HG03108 (cell line): ENCODE measurements around the gene LDLRAD2.
A peak's percentile ranks its signal among the peaks of the same experiment; 100 is the strongest.
"Not testable (repeated sequence)": the region's sequence is repeated elsewhere in the genome, so short reads cannot be mapped to it uniquely, and the experiment has no call there.

Experiments used
- ATAC-seq: cut with Tn5 transposase; IDR thresholded peaks from one replicate; pipeline ENCODE4 v1.9.1; 2021; ENCODE audit warnings: moderate library complexity; ENCODE audit not compliant: unreplicated experiment

Gene LDLRAD2

DNA sequence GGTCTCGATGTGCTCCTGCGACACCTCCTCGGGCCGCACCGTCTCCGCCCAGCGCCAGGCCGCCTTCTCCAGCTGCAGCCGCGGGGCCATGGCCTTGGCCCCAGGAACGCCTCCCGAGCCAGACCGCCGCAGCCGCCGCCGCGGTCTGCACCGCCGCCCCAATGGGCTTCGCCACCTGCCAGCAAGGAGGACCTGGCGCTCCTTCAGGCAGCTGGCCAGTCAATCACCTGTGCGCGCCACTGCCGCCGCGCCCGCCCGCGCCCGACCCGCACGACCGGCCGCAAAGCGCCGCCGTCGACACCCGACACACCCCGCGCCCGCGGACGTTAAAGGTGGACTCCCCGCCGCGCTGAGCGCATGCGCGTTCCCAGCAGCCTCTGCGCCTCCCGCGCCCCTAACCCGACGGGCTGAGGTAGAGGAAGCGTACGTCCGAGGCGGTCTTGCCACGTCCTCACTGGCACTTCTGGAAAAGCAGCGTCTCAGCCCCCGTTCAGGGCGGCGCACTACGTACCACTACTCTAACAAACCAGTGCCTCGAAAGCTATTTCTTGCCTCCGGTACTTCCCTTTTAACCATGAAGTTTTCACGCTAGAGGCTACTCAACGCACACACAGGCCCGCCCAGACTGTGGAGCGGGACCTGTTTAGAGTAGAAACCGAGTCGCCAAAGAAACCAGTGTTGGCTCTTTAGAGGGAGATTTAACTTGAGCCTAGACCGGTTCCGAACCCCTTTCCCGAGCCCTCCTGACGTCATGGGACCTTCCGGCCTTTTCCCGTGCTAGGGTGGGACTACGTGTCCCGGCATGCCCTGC lies 29.0 kb upstream of the LDLRAD2 start, which contains the start of gene USP48:
USP48 (minus strand) TSS at position 282 of the 811 bp plus-strand sequence; CDS start at position 90, 192 bp downstream.
- peak; percentile 59 for ATAC-seq

- no peak for ATAC-seq
Observed at GRCh38 chr1:21783679-21784603, 28.1 kb upstream of the LDLRAD2 start.

GRCh38 chr1:21785764-21786163 lies 26.3 kb upstream of the LDLRAD2 start:
- not testable (repeated sequence) for ATAC-seq

DNA sequence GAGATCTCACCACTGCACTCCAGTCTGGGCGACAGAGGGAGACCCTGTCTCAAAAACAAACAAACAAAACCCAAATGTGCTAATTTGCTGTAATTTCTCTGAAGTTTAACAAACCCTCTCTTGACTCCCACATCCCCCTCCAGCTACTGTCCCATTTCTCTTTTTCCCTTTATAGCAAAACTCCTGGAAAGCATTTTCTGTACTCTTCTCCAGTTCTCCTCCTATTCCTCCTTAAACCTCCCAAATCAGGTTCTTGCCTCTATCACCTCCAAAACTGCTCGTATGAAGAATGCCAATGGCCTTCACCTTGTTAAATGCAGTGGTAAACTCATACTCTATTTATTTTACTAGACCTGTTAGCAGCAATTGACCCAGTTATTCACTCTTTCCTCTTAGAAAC lies 25.4 kb upstream of the LDLRAD2 start:
- ATAC-seq = no peak

DNA sequence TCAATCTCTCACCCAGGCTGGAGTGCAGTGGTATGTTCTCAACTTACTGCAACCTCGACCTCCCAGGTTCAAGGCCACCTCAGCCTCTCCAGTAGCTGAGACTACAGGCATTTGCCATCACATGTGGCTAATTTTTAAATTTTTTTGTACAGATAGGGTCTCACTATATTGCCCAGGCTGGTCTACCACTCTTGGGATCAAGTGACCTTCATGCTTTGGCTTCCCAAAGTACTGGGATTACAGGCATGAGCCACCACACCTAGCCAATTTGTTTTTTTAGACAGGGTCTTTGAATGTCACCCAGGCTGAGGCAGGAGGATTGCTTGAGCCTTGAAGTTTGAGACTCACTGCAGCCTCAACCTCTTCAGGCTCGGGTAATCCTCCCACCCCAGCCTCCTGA lies 19.0 kb upstream of the LDLRAD2 start:
- no peak for ATAC-seq

DNA sequence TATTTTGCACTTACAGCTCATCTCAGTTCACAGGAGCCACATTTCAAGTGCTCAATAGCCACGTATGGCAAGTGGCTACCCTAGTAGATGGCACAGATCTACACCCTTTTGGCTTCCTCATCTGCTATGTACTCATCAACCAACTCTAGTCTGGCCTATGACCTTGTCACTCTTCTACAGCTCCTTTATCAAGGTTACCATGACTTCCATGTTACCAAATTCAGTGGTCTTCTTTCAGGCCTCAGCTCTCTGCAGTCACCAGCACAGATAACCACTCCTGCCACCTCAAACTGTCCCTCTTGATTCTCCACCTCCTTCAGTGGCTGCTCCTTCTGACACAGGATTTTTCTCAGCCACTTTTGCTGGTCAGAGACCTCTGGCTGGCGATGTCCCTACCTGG lies 17.4 kb upstream of the LDLRAD2 start:
- ATAC-seq = no peak

GRCh38 chr1:21795075-21795474 lies 17.0 kb upstream of the LDLRAD2 start:
- ATAC-seq = no peak

- ATAC-seq = no peak
Observed at GRCh38 chr1:21799730-21800129, 12.3 kb upstream of the LDLRAD2 start.

GRCh38 chr1:21801100-21801499 lies 11.0 kb upstream of the LDLRAD2 start:
- ATAC-seq = no peak

GRCh38 chr1:21804536-21804935 lies 7.5 kb upstream of the LDLRAD2 start:
- ATAC-seq = no peak

DNA sequence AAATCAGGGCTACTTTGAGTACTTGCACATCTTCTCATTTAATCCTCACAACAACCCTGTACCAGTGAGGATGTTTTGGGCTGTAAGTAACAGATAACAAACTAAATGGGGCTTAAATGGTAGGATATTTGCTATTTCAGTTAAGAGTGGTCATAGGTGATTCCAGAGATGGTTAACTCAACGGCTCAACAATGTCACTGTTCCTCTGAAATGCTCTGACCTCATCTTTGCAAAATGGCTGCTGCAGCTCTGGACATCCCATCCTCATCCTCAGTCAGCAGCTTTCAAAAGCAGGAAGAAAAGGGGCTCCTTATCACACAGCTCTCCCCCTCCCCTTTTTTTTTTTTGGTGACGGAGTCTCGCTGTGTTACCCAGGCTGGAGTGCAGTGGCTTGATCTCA lies 1.5 kb downstream of the LDLRAD2 start:
- ATAC-seq = no peak

DNA sequence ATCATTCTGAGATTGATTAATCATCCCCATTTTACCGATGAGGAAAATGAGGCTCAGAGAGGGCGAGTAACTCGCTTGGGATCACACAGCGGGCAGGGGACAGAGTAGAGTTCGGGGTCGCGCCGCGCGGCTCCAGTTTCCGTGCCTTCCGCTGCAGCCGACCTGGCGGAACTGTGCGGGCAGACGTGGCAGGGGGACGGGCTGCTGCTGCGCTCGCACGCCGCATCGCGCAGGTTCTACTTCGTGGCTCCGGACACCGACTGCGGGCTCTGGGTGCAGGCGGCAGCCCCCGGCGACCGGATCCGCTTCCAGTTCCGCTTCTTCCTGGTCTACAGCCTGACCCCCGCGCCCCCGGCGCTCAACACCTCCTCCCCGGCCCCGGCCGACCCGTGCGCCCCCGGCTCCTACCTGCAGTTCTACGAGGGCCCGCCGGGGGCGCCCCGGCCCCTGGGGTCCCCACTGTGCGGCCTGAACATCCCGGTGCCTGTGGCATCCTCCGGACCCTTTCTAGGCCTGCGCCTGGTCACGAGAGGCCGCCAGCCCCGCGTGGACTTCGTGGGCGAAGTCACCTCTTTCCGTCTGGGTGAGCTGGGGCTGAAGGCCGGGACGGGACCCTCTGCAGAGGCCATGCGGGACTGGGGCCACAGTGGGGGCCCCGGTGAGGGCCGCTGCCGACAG lies 2.3 kb downstream of the LDLRAD2 start:
- no peak for ATAC-seq

GRCh38 chr1:21814981-21815582 lies 3.0 kb downstream of the LDLRAD2 start:
- ATAC-seq = no peak

- ATAC-seq = no peak
Observed at GRCh38 chr1:21815724-21816321, 3.8 kb downstream of the LDLRAD2 start.

- ATAC-seq = no peak
Observed at GRCh38 chr1:21816602-21817302, 4.7 kb downstream of the LDLRAD2 start.

GRCh38 chr1:21818656-21819055 lies 6.6 kb downstream of the LDLRAD2 start:
- ATAC-seq = no peak

DNA sequence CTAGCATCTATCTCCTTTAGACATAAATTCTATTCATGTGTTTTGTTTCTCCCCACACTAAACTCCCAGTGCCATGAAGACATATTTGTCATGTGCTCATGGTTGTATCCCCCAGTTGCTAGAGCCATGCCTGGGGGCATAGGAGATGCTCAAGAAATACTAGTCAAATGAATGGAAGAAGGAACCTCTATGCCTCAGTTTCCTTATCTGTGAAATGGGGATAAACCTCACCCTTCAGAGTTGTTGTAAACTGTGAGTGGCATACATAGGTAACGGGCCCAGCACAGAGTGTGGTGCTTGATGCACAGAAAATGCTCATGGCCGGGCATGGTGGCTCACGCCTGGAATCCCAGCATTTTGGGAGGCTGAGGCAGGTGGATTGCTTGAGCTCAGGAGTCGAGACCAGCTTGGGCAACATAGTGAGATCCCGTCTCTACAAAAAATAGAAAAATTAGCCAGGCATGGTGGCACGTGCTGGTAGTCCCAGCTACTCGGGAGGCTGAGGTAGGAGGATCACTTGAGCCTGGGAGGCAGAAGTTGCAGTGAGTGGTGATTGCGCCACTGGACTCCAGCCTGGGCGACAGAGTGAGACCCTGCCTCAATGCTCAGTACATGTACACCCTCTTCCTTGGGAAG lies 8.7 kb downstream of the LDLRAD2 start:
- ATAC-seq = no peak

DNA sequence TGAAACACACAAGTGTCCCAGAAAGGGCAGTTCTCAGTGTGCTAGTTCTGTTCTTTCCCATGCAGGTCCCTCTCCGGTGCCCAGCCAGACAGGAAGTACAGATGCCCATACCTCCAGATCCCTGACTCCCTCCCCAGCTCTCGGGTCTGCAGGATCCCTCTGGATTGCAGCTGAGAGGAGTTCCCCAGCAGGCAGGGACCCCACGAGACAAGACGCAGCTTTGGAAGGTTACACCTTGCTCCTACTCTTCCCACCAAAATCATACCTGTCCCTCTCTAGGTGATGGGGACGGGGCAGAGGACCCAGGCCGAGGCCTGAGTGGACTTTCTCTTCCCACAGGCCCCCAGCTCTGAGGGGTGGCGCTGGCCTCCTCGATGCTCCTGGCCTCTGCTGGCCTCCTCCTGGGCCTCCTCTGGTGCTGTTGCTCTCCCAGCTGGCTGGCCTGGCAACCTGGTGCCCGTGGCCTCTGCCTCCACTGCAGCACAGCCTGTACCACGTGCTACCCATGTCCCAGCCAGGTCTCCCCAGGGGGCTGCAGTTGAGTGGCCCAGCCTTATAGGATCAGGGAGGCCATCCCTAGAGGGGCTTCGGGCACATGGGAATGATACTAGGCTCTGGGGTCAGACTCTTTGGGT lies 9.4 kb downstream of the LDLRAD2 start:
- ATAC-seq = no peak

DNA sequence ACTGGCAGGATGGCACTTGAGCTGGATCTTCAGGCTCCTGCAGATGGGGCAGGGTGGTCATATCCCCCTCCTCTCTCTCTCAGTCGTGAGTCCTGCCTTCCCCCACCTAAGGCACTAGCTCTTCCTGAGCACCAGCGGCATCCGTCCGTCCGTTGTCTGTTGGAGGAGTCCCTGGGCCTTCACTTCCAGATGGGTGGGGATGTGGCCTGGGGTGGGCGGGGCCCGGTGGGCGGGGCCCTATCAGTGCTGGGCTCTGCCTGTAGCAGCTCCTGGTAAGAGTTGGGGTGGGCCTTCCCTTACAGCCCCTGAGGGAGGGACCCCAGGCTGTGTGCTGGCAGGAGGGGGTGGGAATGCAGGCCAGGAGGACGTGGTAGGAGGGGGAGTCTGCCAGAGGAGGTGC lies 10.3 kb downstream of the LDLRAD2 start:
- no peak for ATAC-seq
